Calu3 (cell line): ENCODE results near the gene MS4A18. TPM values are rescaled to one million over a fixed set of nuclear protein-coding genes. Genes with fewer than 3 reads are reported as not detected.

ENCODE experiments used
- BruUV-seq: library from RNA; stranded (reverse); fragments of 400-500 nt; replicated peaks from 2 replicates; lab custom pipeline; 2021; lab: Mats Ljungman, UMichigan
- CTCF ChIA-PET: fragments of 300-600 bp; sonication (Branson Sonifier 250); formaldehyde crosslinking; loops from one replicate; lab custom pipeline; 2022; ENCODE audit warnings: antibody characterized with exemption; lab: Charles Lee
- DNase-seq: peaks from one replicate; pipeline ENCODE4 v3.0.0; 2022
- H3K27ac Mint-ChIP-seq: one replicate; pipeline ENCODE4 v1.8.0; 2022; ENCODE audit warnings: mixed read lengths; ENCODE audit not compliant: unreplicated experiment
- H3K27me3 Mint-ChIP-seq: one replicate; pipeline ENCODE4 v1.8.0; 2022; ENCODE audit warnings: mixed read lengths; ENCODE audit not compliant: unreplicated experiment
- H3K36me3 Mint-ChIP-seq: one replicate; pipeline ENCODE4 v1.8.0; 2022; ENCODE audit warnings: mild to moderate bottlenecking, moderate library complexity, mixed read lengths; ENCODE audit not compliant: insufficient read depth, unreplicated experiment
- H3K4me1 Mint-ChIP-seq: one replicate; pipeline ENCODE4 v1.8.0; 2022; ENCODE audit warnings: mild to moderate bottlenecking, low read depth, mixed read lengths; ENCODE audit not compliant: unreplicated experiment
- H3K4me3 Mint-ChIP-seq: one replicate; pipeline ENCODE4 v1.8.0; 2022; ENCODE audit warnings: mild to moderate bottlenecking, low read depth, moderate library complexity, mixed read lengths; ENCODE audit not compliant: unreplicated experiment
- H3K9me3 Mint-ChIP-seq: one replicate; pipeline ENCODE4 v1.8.0; 2022; ENCODE audit warnings: low read depth, mixed read lengths; ENCODE audit not compliant: unreplicated experiment
- CTCF ChIP-seq: fragments of 200-600 bp; IDR thresholded peaks from one replicate; pipeline ENCODE4 v1.8.0; 2022; ENCODE audit warnings: antibody characterized with exemption; ENCODE audit not compliant: unreplicated experiment
- intact Hi-C: fragments of 100-400 bp; cut with micrococcal nuclease; formaldehyde crosslinking; loops from one replicate; pipeline ENCODE4 v1.10.0; 2022; ENCODE audit not compliant: unreplicated experiment
- total RNA-seq: library from RNA; stranded (reverse); gene quantifications from 2 replicates; pipeline ENCODE4 v1.2.3, GENCODE V29; 2022

Gene MS4A18
- total RNA-seq, 1 experiment from 2014 or later: not detected

GRCh38 chr11:60765355-60765754, 40.8 kb downstream of the MS4A18 start:
- intact Hi-C loops: no loop called here
- H3K27me3 Mint-ChIP-seq: peaks cover 68% of the 10 kb centered on the region
- peaks cover 4% of the 10 kb centered on the region for H3K36me3 Mint-ChIP-seq
- H3K27ac Mint-ChIP-seq: no peak overlapping the region
- no peak for TF ChIP-seq CTCF
- BruUV-seq: no TSS peak
- DNase-seq: no peak
- no peaks in the 10 kb centered on the region for H3K4me1 Mint-ChIP-seq
- H3K9me3 Mint-ChIP-seq: no peaks in the 10 kb centered on the region
- no peak overlapping the region for H3K4me3 Mint-ChIP-seq
- CTCF ChIA-PET: interaction anchor here (0.6 kb wide), 1 partner anchor 10 kb away, joined by 3 read pairs; no protein-coding TSS in a partner anchor

GRCh38 chr11:60766547-60766946, 42.0 kb downstream of the MS4A18 start:
- intact Hi-C loops: no loop called here
- no peak overlapping the region for H3K4me3 Mint-ChIP-seq

GRCh38 chr11:60767388-60767811, 42.9 kb downstream of the MS4A18 start:
- H3K9me3 Mint-ChIP-seq: no peaks in the 10 kb centered on the region
- no peak for DNase-seq
- H3K27ac Mint-ChIP-seq: no peak overlapping the region
- intact Hi-C loops: no loop called here
- H3K36me3 Mint-ChIP-seq: peaks cover 4% of the 10 kb centered on the region
- no TSS peak for BruUV-seq
- no peak overlapping the region for H3K4me3 Mint-ChIP-seq
- no peaks in the 10 kb centered on the region for H3K4me1 Mint-ChIP-seq
- H3K27me3 Mint-ChIP-seq: peaks cover 69% of the 10 kb centered on the region
- TF ChIP-seq CTCF: no peak
- CTCF ChIA-PET: no interaction called here

More at GRCh38 chr11:60766547-60766946, 42.0 kb downstream of the MS4A18 start:
- Mint-ChIP-seq H3K4me1 (no peaks in the 10 kb centered on the region), H3K27me3 (peaks cover 64% of the 10 kb centered on the region), H3K36me3 (peaks cover 4% of the 10 kb centered on the region), H3K9me3 (no peaks in the 10 kb centered on the region), H3K27ac (no peak overlapping the region)
- CTCF ChIA-PET: no interaction called here
- no peak for DNase-seq
- TF ChIP-seq CTCF: no peak
- no TSS peak for BruUV-seq

- Mint-ChIP-seq H3K36me3 (peaks cover 4% of the 10 kb centered on the region), H3K27ac (no peak overlapping the region), H3K9me3 (no peaks in the 10 kb centered on the region), H3K27me3 (peaks cover 77% of the 10 kb centered on the region), H3K4me1 (no peaks in the 10 kb centered on the region), H3K4me3 (no peak overlapping the region)
- no TSS peak for BruUV-seq
- no peak for TF ChIP-seq CTCF
- no peak for DNase-seq
- CTCF ChIA-PET: no interaction called here
- intact Hi-C loops: no loop called here
Measured at GRCh38 chr11:60768202-60768601, 43.7 kb downstream of the MS4A18 start.
